Measurements from ENCODE around the gene LITAF. TPM values are rescaled to one million over a fixed set of nuclear protein-coding genes. Genes with fewer than 3 reads are reported as not detected.

Gene LITAF
- total RNA-seq, 4 donors from 2014 or later = 32.8 to 193 (median 101) TPM

- Histone ChIP-seq H3K4me1 (peaks cover 0 to 40% (median under 1%) of the 10 kb centered on the region in 4 donors), H3K27ac (no peak overlapping the region), H3K36me3 (no peaks in the 10 kb centered on the region), H3K27me3 (no peaks in the 10 kb centered on the region), H3K4me3 (no peak overlapping the region), H3K9me3 (no peaks in the 10 kb centered on the region)
- intact Hi-C loops (cut with DNase I; ENCODE audit: low total_unique reads) (no loop called here), in situ Hi-C loops (cut with MboI; ENCODE audit: low pct_ligation_motif_present in 1 of 4, low pct_unique_long_range_greater_than_20kb in 1 of 4, low sequenced_read_pairs in 3 of 4) (no loop called here)
- 86 to 97% methylated on average over 5 to 6 of the region's 6 CpGs for WGBS, 2 donors (ENCODE audit: low coverage in 1 of 2)
- no peak for DNase-seq
- no peak for TF ChIP-seq POLR2A (IDR thresholded peaks at IDR 0.05)
- no peak for TF ChIP-seq POLR2AphosphoS5 (IDR thresholded peaks at IDR 0.05)
- TF ChIP-seq CTCF (IDR thresholded peaks at IDR 0.05) = no peak
- TF ChIP-seq EP300 (IDR thresholded peaks at IDR 0.05; ENCODE audit: low read depth) = no peak
Measured at GRCh38 chr16:11570258-11570657, 16.5 kb downstream of the LITAF start.

- TF ChIP-seq POLR2A (IDR thresholded peaks at IDR 0.05) = no peak
- TF ChIP-seq POLR2AphosphoS5 (IDR thresholded peaks at IDR 0.05) = no peak
- no peak for TF ChIP-seq EP300 (IDR thresholded peaks at IDR 0.05; ENCODE audit: low read depth)
- no peak for TF ChIP-seq CTCF (IDR thresholded peaks at IDR 0.05)
- WGBS, 2 donors (ENCODE audit: low coverage in 1 of 2) = 93% methylated on average over 9 of the region's 9 CpGs; no CpG with 5 or more reads in 1 of the 2 donors
- intact Hi-C loops (cut with DNase I; ENCODE audit: low total_unique reads) = no loop called here
- Histone ChIP-seq H3K27ac (no peak overlapping the region), H3K36me3 (no peaks in the 10 kb centered on the region), H3K4me3 (no peak overlapping the region), H3K27me3 (no peaks in the 10 kb centered on the region), H3K4me1 (peaks cover 0 to 16% (median 0%) of the 10 kb centered on the region in 4 donors), H3K9me3 (no peaks in the 10 kb centered on the region)
- in situ Hi-C loops (cut with MboI; ENCODE audit: low pct_ligation_motif_present in 1 of 4, low pct_unique_long_range_greater_than_20kb in 1 of 4, low sequenced_read_pairs in 3 of 4) = no loop called here
- DNase-seq = no peak
Measured at GRCh38 chr16:11566398-11566797, 20.3 kb downstream of the LITAF start.

GRCh38 chr16:11565665-11566064, 21.1 kb downstream of the LITAF start:
- Histone ChIP-seq H3K9me3 (no peaks in the 10 kb centered on the region), H3K27ac (no peak overlapping the region), H3K27me3 (no peaks in the 10 kb centered on the region), H3K4me3 (no peak overlapping the region), H3K4me1 (peaks cover 0 to 16% (median 4%) of the 10 kb centered on the region in 4 donors), H3K36me3 (no peaks in the 10 kb centered on the region)
- in situ Hi-C loops (cut with MboI; ENCODE audit: low pct_ligation_motif_present in 1 of 4, low pct_unique_long_range_greater_than_20kb in 1 of 4, low sequenced_read_pairs in 3 of 4) (no loop called here), intact Hi-C loops (cut with DNase I; ENCODE audit: low total_unique reads) (no loop called here)
- no peak for DNase-seq
- WGBS, 2 donors (ENCODE audit: low coverage in 1 of 2) = 90 to 98% methylated on average over 2 to 11 of the region's 11 CpGs
- TF ChIP-seq POLR2AphosphoS5 (IDR thresholded peaks at IDR 0.05) (no peak), POLR2A (IDR thresholded peaks at IDR 0.05) (no peak), EP300 (IDR thresholded peaks at IDR 0.05; ENCODE audit: low read depth) (no peak), CTCF (IDR thresholded peaks at IDR 0.05) (no peak)

- peaks cover 0 to 27% (median 5%) of the 10 kb centered on the region in 4 donors for H3K4me1 ChIP-seq
- 67 to 94% methylated on average over 3 to 24 of the region's 24 CpGs for WGBS, 2 donors (ENCODE audit: low coverage in 1 of 2)
- no peaks in the 10 kb centered on the region for H3K27me3 ChIP-seq
- no peaks in the 10 kb centered on the region for H3K36me3 ChIP-seq
- H3K9me3 ChIP-seq = no peaks in the 10 kb centered on the region
- H3K27ac ChIP-seq = peak overlapping the region in 2 of 4 donors; percentile 2 to 37
- in situ Hi-C loops (cut with MboI; ENCODE audit: low pct_ligation_motif_present in 1 of 4, low pct_unique_long_range_greater_than_20kb in 1 of 4, low sequenced_read_pairs in 3 of 4) (no loop called here), intact Hi-C loops (cut with DNase I; ENCODE audit: low total_unique reads) (no loop called here)
- no peak for DNase-seq
- H3K4me3 ChIP-seq = no peak overlapping the region
- TF ChIP-seq EP300 (IDR thresholded peaks at IDR 0.05; ENCODE audit: low read depth) (no peak), CTCF (IDR thresholded peaks at IDR 0.05) (no peak), POLR2A (IDR thresholded peaks at IDR 0.05) (no peak), POLR2AphosphoS5 (IDR thresholded peaks at IDR 0.05) (no peak)
Measured at GRCh38 chr16:11564046-11564926, 22.4 kb downstream of the LITAF start.
